HepG2 (cell line): ENCODE measurements around the gene RIPOR3. TPM values are rescaled to one million over a fixed set of nuclear protein-coding genes. Genes with fewer than 3 reads are reported as not detected.

Experiments
- ATAC-seq: fragments of 200-7000 bp; cut with Tn5 transposase; 3 replicates; pipeline ENCODE4 v1.9.1; 2020; ENCODE audit warnings: mild to moderate bottlenecking, moderate library complexity
- BruUV-seq: library from RNA; stranded (reverse); fragments of 400-500 nt; replicated peaks from 2 replicates; lab custom pipeline; 2021; lab: Mats Ljungman, UMichigan
- CTCF ChIA-PET: fragments of 300-600 bp; formaldehyde crosslinking; extraction: SDS; loops from one replicate; lab custom pipeline; 2021; ENCODE audit warnings: low total read pairs, inconsistent platforms, low intra/inter-chr PET ratio; lab: Yijun Ruan, JAX
- POLR2A ChIA-PET: fragments of 350-600 bp; sonication (Branson Sonifier 250); formaldehyde crosslinking; loops from one replicate; lab custom pipeline; 2020; ENCODE audit warnings: antibody characterized with exemption, inconsistent platforms; lab: Yijun Ruan, JAX
- DNase-seq: peaks from one replicate; pipeline ENCODE4 v3.0.0-alpha.2; 2015; ENCODE audit warnings: low spot score
- FAIRE-seq: peaks from 3 replicates; lab custom pipeline; 2011; peaks lifted over from hg19 to GRCh38; lab: Jason Lieb, UNC
- H2AFZ ChIP-seq: one replicate; pipeline ENCODE4 v1.6.1; 2011; ENCODE audit warnings: low read length, inconsistent platforms
- H3K27ac ChIP-seq: fragments of 300-600 bp; 3 replicates; pipeline ENCODE4 v1.8.0; 2011; ENCODE audit warnings: mixed run types, mild to moderate bottlenecking, mixed read lengths, low read length, inconsistent platforms; ENCODE audit not compliant: insufficient read depth; ENCODE audit errors: extremely low read length
- H3K27me3 ChIP-seq, 2 experiments: fragments of 200-600 bp in 1 of 2; 2 replicates in 1 of 2; 3 replicates in 1 of 2; pipeline versions ENCODE4 v1.6.0 to v1.8.0; 2011; ENCODE audit warnings: low read length in 2 of 2, mild to moderate bottlenecking in 2 of 2, moderate library complexity in 2 of 2, inconsistent platforms in 1 of 2; ENCODE audit not compliant: insufficient read depth in 2 of 2, control insufficient read depth in 1 of 2
- H3K36me3 ChIP-seq, 2 experiments: fragments of 200-600 bp in 1 of 2; replicated peaks in 1 of 2; 2 replicates in 1 of 2; 3 replicates in 1 of 2; pipeline versions ENCODE4 v1.5.1 to v1.8.0; 2011; ENCODE audit warnings: low read length in 2 of 2, inconsistent platforms in 1 of 2; ENCODE audit not compliant: insufficient read depth in 2 of 2, control insufficient read depth in 1 of 2
- H3K4me1 ChIP-seq: 2 replicates; pipeline ENCODE4 v1.5.1; 2012; ENCODE audit warnings: low read length, inconsistent platforms; ENCODE audit not compliant: insufficient read depth
- H3K4me2 ChIP-seq: 2 replicates; pipeline ENCODE4 v1.6.0; 2011; ENCODE audit warnings: low read depth, low read length, inconsistent platforms
- H3K4me3 ChIP-seq, 3 experiments: fragments of 200-600 bp in 1 of 3; sonication (generic), shearing (Covaris generic) in 1 of 3; replicated peaks in 1 of 3; 2 replicates each; pipeline ENCODE4 v1.5.1; 2011 to 2016; ENCODE audit warnings: low read length in 3 of 3, inconsistent platforms in 2 of 3, low read depth in 2 of 3, mild to moderate bottlenecking in 2 of 3, control low read depth in 1 of 3, mixed read lengths in 1 of 3; ENCODE audit not compliant: insufficient read depth in 1 of 3
- H3K79me2 ChIP-seq: one replicate; pipeline ENCODE4 v1.6.1; 2011; ENCODE audit warnings: low read length, inconsistent platforms; ENCODE audit not compliant: insufficient read depth
- H3K9ac ChIP-seq: 2 replicates; pipeline ENCODE4 v1.6.0; 2011; ENCODE audit warnings: mild to moderate bottlenecking, low read depth, low read length, inconsistent platforms; ENCODE audit not compliant: insufficient read depth
- H3K9me3 ChIP-seq: 2 replicates; pipeline ENCODE4 v1.5.1; 2012; ENCODE audit warnings: mild to moderate bottlenecking, low read length
- H4K20me1 ChIP-seq: 2 replicates; pipeline ENCODE4 v1.6.0; 2011; ENCODE audit warnings: inconsistent platforms, mild to moderate bottlenecking, low read length, moderate library complexity; ENCODE audit not compliant: insufficient read depth
- FOXK2 ChIP-seq: fragments of 450-650 bp; IDR thresholded peaks from 2 replicates; pipeline ENCODE4 v1.6.1; 2016
- FOXM1 ChIP-seq: sonication (generic); formaldehyde crosslinking; IDR thresholded peaks from 2 replicates; pipeline ENCODE4 v1.5.0; 2020; ENCODE audit warnings: missing genetic modification reagents
- GTF2F1 ChIP-seq: fragments of 150-350 bp; IDR thresholded peaks from 2 replicates; pipeline ENCODE4 v1.6.1; 2014; ENCODE audit warnings: low read length
- ISX ChIP-seq: sonication (generic); formaldehyde crosslinking; conservative IDR thresholded peaks from 2 replicates; pipeline ENCODE4 v1.5.0; 2020; ENCODE audit warnings: missing genetic modification reagents
- MLLT10 ChIP-seq: sonication (generic); formaldehyde crosslinking; IDR thresholded peaks from 2 replicates; pipeline ENCODE4 v1.4.0; 2020; ENCODE audit warnings: missing genetic modification reagents
- ONECUT2 ChIP-seq: sonication (generic); formaldehyde crosslinking; IDR thresholded peaks from 2 replicates; pipeline ENCODE4 v1.4.0; 2020; ENCODE audit warnings: missing genetic modification reagents
- PITX1 ChIP-seq: sonication (generic); formaldehyde crosslinking; IDR thresholded peaks from 2 replicates; pipeline ENCODE4 v1.5.1; 2020; ENCODE audit warnings: mild to moderate bottlenecking, missing genetic modification reagents
- TBX2 ChIP-seq: sonication (generic); formaldehyde crosslinking; IDR thresholded peaks from 2 replicates; pipeline ENCODE4 v1.5.0; 2020; ENCODE audit warnings: missing genetic modification reagents, mild to moderate bottlenecking, borderline replicate concordance
- TP53 ChIP-seq: sonication (generic); formaldehyde crosslinking; conservative IDR thresholded peaks from 2 replicates; pipeline ENCODE4 v1.4.0; 2020; ENCODE audit warnings: missing genetic modification reagents
- ZBTB40 ChIP-seq, 2 experiments: fragments of 450-650 bp in 1 of 2; sonication (generic) in 1 of 2; formaldehyde crosslinking in 1 of 2; IDR thresholded peaks; 2 replicates each; pipeline versions ENCODE4 v1.6.1 to v1.8.0; 2016 to 2022; ENCODE audit warnings: antibody characterized with exemption in 1 of 2, mild to moderate bottlenecking in 1 of 2, missing genetic modification reagents in 1 of 2
- ZKSCAN5 ChIP-seq: sonication (generic); formaldehyde crosslinking; IDR thresholded peaks from 2 replicates; pipeline ENCODE4 v1.5.1; 2020; ENCODE audit warnings: mild to moderate bottlenecking, missing genetic modification reagents
- ZNF10 ChIP-seq: sonication (generic); formaldehyde crosslinking; IDR thresholded peaks from 2 replicates; pipeline ENCODE4 v1.4.0; 2020; ENCODE audit warnings: mild to moderate bottlenecking, low read depth, missing genetic modification reagents, borderline replicate concordance
- ZNF580 ChIP-seq: IDR thresholded peaks from 2 replicates; pipeline ENCODE4 v1.6.1; 2016; ENCODE audit warnings: low read depth, borderline replicate concordance
- WGBS: methylation state at CpG from one replicate; pipeline ENCODE4 v1.1.6; 2017; ENCODE audit warnings: low lambda C conversion rate; 5-methylcytosine and 5-hydroxymethylcytosine counted together
- in situ Hi-C: cut with HindIII; loops from 2 replicates; pipeline ENCODE4 v1.10.0; 2017; ENCODE audit warnings: low pct_unique_long_range_greater_than_20kb; ENCODE audit not compliant: extremely low pct_ligation_motif_present
- intact Hi-C: fragments of 100-400 bp; cut with micrococcal nuclease; formaldehyde crosslinking; loops from one replicate; pipeline ENCODE4 v1.10.0; 2022; ENCODE audit not compliant: unreplicated experiment
- polyA plus RNA-seq, 8 experiments: library from polyadenylated mRNA; depleted of rRNA in 3 of 8; stranded (reverse) in 7 of 8; unstranded in 1 of 8; fragments of >200 nt; fragmentation: Illumina TruSeq in 4 of 8; extraction: Trizol in 4 of 8; gene quantifications; 2 replicates each; pipeline versions ENCODE4 v1.2.1 to v1.2.3, GENCODE V29; 2011 to 2016; ENCODE audit warnings: low read depth in 4 of 8, missing spikeins in 1 of 8, mixed read lengths in 1 of 8; ENCODE audit not compliant: insufficient read depth in 1 of 8
- total RNA-seq, 5 experiments: library from RNA; depleted of rRNA; stranded (reverse); fragments of >200 nt; fragmentation: Illumina TruSeq; extraction: Trizol; gene quantifications; 2 replicates each; pipeline ENCODE4 v1.2.3, GENCODE V29; 2016; ENCODE audit warnings: low read depth in 1 of 5

RIPOR3 gene
- total and polyA plus RNA-seq, 2 of the 13 experiments (the other 11 are each of a cell fraction or from before 2014, with no cell fraction given), result 0.18 TPM; not detected in 1

GRCh38 chr20:50558483-50558925 lies 132.8 kb downstream of the RIPOR3 start:
- CTCF ChIA-PET, result no interaction called here
- Histone ChIP-seq H3K4me3 (no peak overlapping the region), H3K27me3 (no peaks in the 10 kb centered on the region), H3K27ac (no peak overlapping the region), H3K4me2 (no peak overlapping the region), H2AFZ (no peak overlapping the region), H3K79me2 (peaks cover 4% of the 10 kb centered on the region), H3K36me3 (peaks cover 14 to 20% of the 10 kb centered on the region in 2 experiments; a peak in 4 of 5 replicates), H3K4me1 (peaks cover 30% of the 10 kb centered on the region), H3K9me3 (no peaks in the 10 kb centered on the region), H3K9ac (no peak overlapping the region), H4K20me1 (no peaks in the 10 kb centered on the region)
- no peak for FAIRE-seq
- DNase-seq, result no peak
- no TSS peak for BruUV-seq
- intact Hi-C loops (no loop called here), in situ Hi-C loops (no loop called here)
- POLR2A ChIA-PET, result no interaction called here
- 72% methylated on average over 4 of the region's 4 CpGs for WGBS
- no peak for ATAC-seq
- TF ChIP-seq FOXM1 (CRISPR knock-in tag) (no peak), GTF2F1 (no peak), ZBTB40 (IDR thresholded peaks at IDR 0.05) (no peak), ZBTB40 (CRISPR knock-in tag; IDR thresholded peaks at IDR 0.05) (no peak), ZNF10 (CRISPR knock-in tag) (no peak), MLLT10 (CRISPR knock-in tag) (no peak), PITX1 (no peak), FOXK2 (no peak), ZNF580 (CRISPR knock-in tag) (no peak), TP53 (CRISPR knock-in tag) (no peak), ONECUT2 (CRISPR knock-in tag) (no peak), ZKSCAN5 (no peak), TBX2 (CRISPR knock-in tag) (no peak), ISX (CRISPR knock-in tag) (no peak)
